Thoracic aorta (tissue), 2 donors: ENCODE data around the gene PECR. TPM values are rescaled to one million over a fixed set of nuclear protein-coding genes. Genes with fewer than 3 reads are reported as not detected.

Experiments used
- ATAC-seq: fragments of 150-250 bp; one replicate; pipeline ENCODE4 v1.8.0; 2017; ENCODE audit warnings: low read depth; ENCODE audit not compliant: insufficient number of reproducible peaks, low FRiP score
- DNase-seq: peaks from one replicate; pipeline ENCODE4 v3.0.0-alpha.2; 2020; ENCODE audit warnings: low spot score
- H3K27ac ChIP-seq, 2 donors: fragments of 200-600 bp; sonication (generic); 1 replicate in 1 of 2; 2 replicates in 1 of 2; pipeline ENCODE4 v1.5.1; 2016; ENCODE audit warnings: mild to moderate bottlenecking in 2 of 2, moderate library complexity in 2 of 2
- H3K27me3 ChIP-seq: fragments of 200-600 bp; sonication (generic); replicated peaks from 2 replicates; pipeline ENCODE4 v1.6.0; 2016; ENCODE audit warnings: mild to moderate bottlenecking; ENCODE audit not compliant: insufficient read depth
- H3K36me3 ChIP-seq: fragments of 200-600 bp; sonication (generic); one replicate; pipeline ENCODE4 v1.5.1; 2016
- H3K4me1 ChIP-seq, 2 donors: fragments of 200-600 bp; sonication (generic); 1 replicate in 1 of 2; 2 replicates in 1 of 2; pipeline versions ENCODE4 v1.5.1 to v1.6.0; 2016; ENCODE audit warnings: low read depth in 2 of 2, mild to moderate bottlenecking in 1 of 2; ENCODE audit not compliant: control insufficient read depth in 1 of 2
- H3K4me3 ChIP-seq: fragments of 200-600 bp; sonication (generic); 2 replicates; pipeline ENCODE4 v1.5.1; 2016; ENCODE audit warnings: mild to moderate bottlenecking
- H3K9me3 ChIP-seq: fragments of 200-600 bp; sonication (generic); 2 replicates; pipeline ENCODE4 v1.5.1; 2016
- CTCF ChIP-seq: fragments of 200-600 bp; sonication (generic); IDR thresholded peaks from one replicate; pipeline ENCODE4 v1.5.1; 2019; ENCODE audit warnings: antibody characterized with exemption
- total RNA-seq, 2 donors: library from RNA; depleted of rRNA; stranded (reverse); fragments of >200 nt; gene quantifications; one replicate each; pipeline versions ENCODE4 v1.1.0 to v1.2.3, GENCODE V29; 2016

Gene PECR
- total RNA-seq, 2 donors from 2014 or later: 2.8 to 7.3 TPM

- no peak overlapping the region for H3K27ac ChIP-seq
- peaks cover 7 to 31% of the 10 kb centered on the region in 2 donors for H3K4me1 ChIP-seq
- H3K9me3 ChIP-seq: no peaks in the 10 kb centered on the region
- H3K36me3 ChIP-seq: peaks cover 4% of the 10 kb centered on the region
- no peaks in the 10 kb centered on the region for H3K27me3 ChIP-seq
- TF ChIP-seq CTCF: no peak
- ATAC-seq: no peak
- no peak for DNase-seq
- no peak overlapping the region for H3K4me3 ChIP-seq
Observed at GRCh38 chr2:216107760-216108159, 26.2 kb upstream of the PECR start.

GRCh38 chr2:216107320-216107719, 25.7 kb upstream of the PECR start:
- Histone ChIP-seq H3K27me3 (no peaks in the 10 kb centered on the region), H3K4me1 (peaks cover 7 to 31% of the 10 kb centered on the region in 2 donors), H3K36me3 (peaks cover 1% of the 10 kb centered on the region), H3K27ac (no peak overlapping the region), H3K9me3 (no peaks in the 10 kb centered on the region), H3K4me3 (no peak overlapping the region)
- TF ChIP-seq CTCF: no peak
- DNase-seq: no peak
- no peak for ATAC-seq

DNA sequence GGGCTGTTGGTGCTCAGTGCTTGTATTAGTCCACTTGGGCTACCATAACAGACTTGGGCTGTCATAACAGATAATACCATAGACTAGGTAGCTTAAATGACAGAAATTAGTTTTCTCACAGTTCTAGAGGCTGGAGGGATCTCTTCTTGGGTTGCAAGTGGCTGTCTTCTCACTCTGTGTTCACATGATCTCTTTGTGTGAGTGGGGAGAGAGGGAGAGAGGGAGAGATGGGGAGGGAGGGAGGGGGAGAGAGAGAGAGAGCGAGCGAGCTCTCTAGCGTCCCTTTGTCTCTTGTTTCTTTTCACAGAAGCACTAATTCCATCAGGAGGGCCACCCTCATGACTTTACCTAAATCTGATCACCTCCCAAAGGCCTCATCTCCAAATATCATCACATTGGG, 23.1 kb upstream of the PECR start:
- no peaks in the 10 kb centered on the region for H3K27me3 ChIP-seq
- DNase-seq: no peak
- TF ChIP-seq CTCF: no peak
- H3K27ac ChIP-seq: no peak overlapping the region
- H3K9me3 ChIP-seq: no peaks in the 10 kb centered on the region
- no peak for ATAC-seq
- no peak overlapping the region for H3K4me3 ChIP-seq
- H3K4me1 ChIP-seq: peaks cover 0 to 7% of the 10 kb centered on the region in 2 donors
- H3K36me3 ChIP-seq: no peaks in the 10 kb centered on the region

GRCh38 chr2:216103213-216103612, 21.6 kb upstream of the PECR start:
- no peak for TF ChIP-seq CTCF

DNA sequence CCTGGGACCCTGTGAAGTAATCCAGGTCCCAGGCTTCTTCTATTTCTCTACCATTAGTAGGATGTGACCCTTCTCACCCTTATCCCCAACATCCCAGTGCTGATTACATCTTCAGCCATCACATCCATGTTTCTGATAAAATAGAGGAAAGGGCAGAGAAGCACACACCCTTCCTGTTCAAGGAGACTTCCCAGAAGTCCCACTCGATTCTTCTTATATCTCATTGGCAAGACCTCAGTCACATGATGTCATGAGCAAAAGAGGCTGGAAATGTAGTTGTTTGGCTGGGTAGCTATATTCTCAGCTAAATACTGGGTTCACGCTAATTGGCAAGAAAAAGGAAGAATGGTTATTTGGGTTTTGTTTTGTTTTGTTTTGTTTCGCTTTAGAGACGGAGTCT, 19.5 kb upstream of the PECR start:
- H3K27me3 ChIP-seq: no peaks in the 10 kb centered on the region
- no peaks in the 10 kb centered on the region for H3K9me3 ChIP-seq
- no peaks in the 10 kb centered on the region for H3K36me3 ChIP-seq
- no peak for TF ChIP-seq CTCF
- no peak overlapping the region for H3K27ac ChIP-seq
- no peak for ATAC-seq
- no peak overlapping the region for H3K4me3 ChIP-seq
- no peaks in the 10 kb centered on the region for H3K4me1 ChIP-seq
- no peak for DNase-seq

More at GRCh38 chr2:216103213-216103612, 21.6 kb upstream of the PECR start:
- Histone ChIP-seq H3K27ac (no peak overlapping the region), H3K9me3 (no peaks in the 10 kb centered on the region), H3K27me3 (no peaks in the 10 kb centered on the region), H3K4me1 (peaks cover 0 to 2% of the 10 kb centered on the region in 2 donors), H3K4me3 (no peak overlapping the region), H3K36me3 (no peaks in the 10 kb centered on the region)
- ATAC-seq (no peak), DNase-seq (no peak)
